Parathyroid adenoma (tissue), 2 donors: ENCODE results near the gene SOCS2.

ENCODE experiments used
- H2AFZ ChIP-seq: fragments of 300-600 bp; sonication (generic); one replicate; pipeline ENCODE4 v1.7.0; 2017; ENCODE audit warnings: antibody characterized with exemption, mild to moderate bottlenecking
- H3K27ac ChIP-seq: fragments of 300-600 bp; sonication (generic); one replicate; pipeline ENCODE4 v1.7.0; 2017
- H3K27me3 ChIP-seq: fragments of 300-600 bp; sonication (generic); one replicate; pipeline ENCODE4 v1.7.0; 2017; ENCODE audit warnings: low read length; ENCODE audit not compliant: control insufficient read depth, insufficient read depth
- H3K36me3 ChIP-seq: fragments of 300-600 bp; sonication (generic); one replicate; pipeline ENCODE4 v1.7.0; 2017; ENCODE audit warnings: low read length; ENCODE audit not compliant: control insufficient read depth, insufficient read depth
- H3K4me1 ChIP-seq: fragments of 300-600 bp; sonication (generic); one replicate; pipeline ENCODE4 v1.7.0; 2017; ENCODE audit warnings: control low read depth
- H3K4me2 ChIP-seq: fragments of 300-600 bp; sonication (generic); one replicate; pipeline ENCODE4 v1.7.0; 2017; ENCODE audit warnings: low read length
- H3K4me3 ChIP-seq: fragments of 300-600 bp; sonication (generic); one replicate; pipeline ENCODE4 v1.7.0; 2017; ENCODE audit warnings: low read depth, low read length
- H3K79me2 ChIP-seq: fragments of 300-600 bp; sonication (generic); one replicate; pipeline ENCODE4 v1.7.0; 2017; ENCODE audit warnings: control low read depth
- H3K9ac ChIP-seq: fragments of 300-600 bp; sonication (generic); one replicate; pipeline ENCODE4 v1.7.0; 2017; ENCODE audit warnings: mild to moderate bottlenecking
- H3K9me3 ChIP-seq: fragments of 300-600 bp; sonication (generic); one replicate; pipeline ENCODE4 v1.7.0; 2017; ENCODE audit warnings: low read length; ENCODE audit not compliant: control insufficient read depth
- CTCF ChIP-seq: fragments of 300-600 bp; sonication (generic); IDR thresholded peaks from one replicate; pipeline ENCODE4 v1.7.0; 2017; ENCODE audit warnings: antibody characterized with exemption, mild to moderate bottlenecking
- donor health status: primary hyperparathyroidism.

SOCS2 gene

GRCh38 chr12:93583627-93584392 is 11.3 kb downstream of the SOCS2 start:
- H2AFZ ChIP-seq: no peak overlapping the region
- H3K4me1 ChIP-seq: peaks cover 32% of the 10 kb centered on the region
- H3K27me3 ChIP-seq: no peaks in the 10 kb centered on the region
- no peak overlapping the region for H3K9ac ChIP-seq
- H3K27ac ChIP-seq: peak overlapping the region; percentile 15
- TF ChIP-seq CTCF: no peak
- no peaks in the 10 kb centered on the region for H3K9me3 ChIP-seq
- no peak overlapping the region for H3K4me2 ChIP-seq
- H3K4me3 ChIP-seq: no peak overlapping the region
- no peaks in the 10 kb centered on the region for H3K36me3 ChIP-seq
- peaks cover 26% of the 10 kb centered on the region for H3K79me2 ChIP-seq

GRCh38 chr12:93585247-93585646 is 12.8 kb downstream of the SOCS2 start:
- H3K9ac ChIP-seq: no peak overlapping the region
- TF ChIP-seq CTCF: no peak
- H3K4me1 ChIP-seq: peaks cover 20% of the 10 kb centered on the region
- H2AFZ ChIP-seq: no peak overlapping the region
- H3K4me3 ChIP-seq: no peak overlapping the region
- no peaks in the 10 kb centered on the region for H3K9me3 ChIP-seq
- H3K27me3 ChIP-seq: no peaks in the 10 kb centered on the region
- no peaks in the 10 kb centered on the region for H3K36me3 ChIP-seq
- no peak overlapping the region for H3K27ac ChIP-seq
- H3K79me2 ChIP-seq: peaks cover 23% of the 10 kb centered on the region
- no peak overlapping the region for H3K4me2 ChIP-seq

- H3K4me1 ChIP-seq: peaks cover 8% of the 10 kb centered on the region
- no peaks in the 10 kb centered on the region for H3K27me3 ChIP-seq
- no peak overlapping the region for H2AFZ ChIP-seq
- no peak overlapping the region for H3K4me3 ChIP-seq
- no peaks in the 10 kb centered on the region for H3K36me3 ChIP-seq
- H3K9me3 ChIP-seq: no peaks in the 10 kb centered on the region
- peaks cover 16% of the 10 kb centered on the region for H3K79me2 ChIP-seq
- no peak overlapping the region for H3K9ac ChIP-seq
- H3K27ac ChIP-seq: no peak overlapping the region
- TF ChIP-seq CTCF: no peak
- no peak overlapping the region for H3K4me2 ChIP-seq
Measured at GRCh38 chr12:93587611-93588010, 15.1 kb downstream of the SOCS2 start.

DNA sequence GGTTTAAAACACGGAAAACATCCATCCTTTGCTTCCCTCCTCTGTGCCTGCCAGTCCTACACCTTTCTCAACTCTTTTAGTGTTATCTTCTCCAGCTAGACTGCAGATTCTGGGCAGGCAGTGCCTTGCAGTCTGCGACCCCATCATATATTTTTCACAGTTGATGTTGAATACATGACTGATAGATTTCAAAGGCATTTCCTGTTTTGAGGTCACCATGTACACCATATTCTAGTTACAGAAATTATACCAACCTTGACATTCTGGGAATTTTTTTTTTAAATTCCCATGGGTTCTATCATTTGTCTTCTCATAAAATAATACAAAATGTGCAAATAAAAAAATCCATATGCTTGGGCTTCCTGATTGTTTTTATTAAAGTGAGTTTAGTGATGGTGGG is 16.6 kb downstream of the SOCS2 start:
- no peaks in the 10 kb centered on the region for H3K27me3 ChIP-seq
- H3K79me2 ChIP-seq: peaks cover 10% of the 10 kb centered on the region

More for the DNA sequence above, 16.6 kb downstream of the SOCS2 start:
- Histone ChIP-seq H3K4me2 (no peak overlapping the region), H3K4me1 (peaks cover 6% of the 10 kb centered on the region), H3K36me3 (no peaks in the 10 kb centered on the region), H3K4me3 (no peak overlapping the region), H3K27ac (no peak overlapping the region), H3K9me3 (no peaks in the 10 kb centered on the region), H2AFZ (no peak overlapping the region), H3K9ac (no peak overlapping the region)
- no peak for TF ChIP-seq CTCF
